HK-2 (cell line): ENCODE measurements around the gene TGFA.
"Not testable (repeated sequence)": the region's sequence is repeated elsewhere in the genome, so short reads cannot be mapped to it uniquely, and the experiment has no call there.

ENCODE experiments used
- DNase-seq: peaks from one replicate; pipeline ENCODE4 v3.0.0-alpha.2; 2018; ENCODE audit not compliant: unreplicated experiment

TGFA gene

GRCh38 chr2:70498054-70498453 lies 55.6 kb downstream of the TGFA start:
- DNase-seq = no peak

- DNase-seq = no peak
These were observed 56.8 kb downstream of the TGFA start for GRCh38 chr2:70496819-70497218.

DNA sequence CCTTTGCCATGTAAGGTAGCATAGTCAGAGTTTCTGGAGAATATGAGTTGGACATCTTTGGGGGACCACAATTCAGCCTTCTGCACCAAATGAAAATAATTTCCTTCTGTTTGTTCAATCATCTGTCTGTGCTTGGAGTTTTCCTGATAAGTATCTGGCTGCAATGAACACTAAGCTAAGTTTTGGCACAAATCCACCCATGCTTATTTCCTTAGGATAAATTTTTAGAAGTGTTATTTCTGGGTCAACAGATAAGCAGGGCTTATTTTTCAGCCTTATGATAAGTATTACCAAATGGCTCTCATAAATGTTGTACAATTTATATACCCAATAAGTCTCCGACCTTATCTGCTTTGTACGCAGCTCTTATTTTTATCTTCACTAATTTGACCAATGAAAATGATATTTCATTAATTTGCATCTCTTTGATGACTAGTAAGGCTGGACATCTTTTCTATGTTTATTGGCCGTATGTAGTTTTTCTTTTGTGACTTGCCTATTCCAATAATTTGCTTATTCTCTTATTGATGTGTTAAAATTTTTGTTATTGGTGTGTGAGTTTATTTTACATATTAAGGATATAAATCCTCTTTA lies 59.2 kb downstream of the TGFA start:
- no peak for DNase-seq

DNA sequence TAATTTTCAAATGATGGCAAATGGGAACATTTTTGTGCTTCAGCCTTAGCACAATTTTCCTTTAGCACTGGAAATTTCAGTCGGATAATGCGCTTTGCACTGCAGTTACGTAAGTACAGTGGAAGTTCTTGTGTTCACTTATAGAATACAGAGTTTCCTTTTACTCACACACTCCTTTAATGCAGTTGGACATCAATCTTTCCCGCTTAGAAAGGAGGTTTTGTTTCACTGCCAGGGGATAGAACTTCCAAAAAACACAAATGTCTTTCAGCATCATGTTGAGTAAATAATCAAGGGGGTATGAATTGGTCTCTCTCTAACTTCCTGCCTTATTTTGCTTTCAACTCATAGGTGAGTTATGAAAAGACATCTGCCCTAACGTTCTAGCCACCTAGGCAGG lies 63.2 kb downstream of the TGFA start:
- no peak for DNase-seq

DNA sequence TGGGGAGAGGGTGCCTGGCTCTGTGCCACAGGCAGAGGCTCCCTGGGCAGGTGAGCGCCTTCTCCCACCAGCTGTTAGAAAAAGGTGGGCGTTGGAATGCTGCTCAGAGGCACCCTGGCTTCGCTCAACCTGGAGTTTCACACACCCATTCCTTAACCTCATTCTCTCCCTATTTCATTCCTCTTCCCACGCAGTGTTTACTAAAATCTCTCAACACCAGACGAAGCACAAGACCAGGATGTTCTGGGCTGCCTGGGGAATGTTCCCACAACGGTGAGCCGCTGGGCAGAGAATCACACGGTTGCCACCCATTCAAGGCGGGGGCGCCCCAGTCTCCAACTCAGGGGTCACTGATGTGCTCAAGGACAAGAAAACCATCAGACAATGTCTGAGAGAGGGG lies 64.5 kb downstream of the TGFA start:
- no peak for DNase-seq

DNA sequence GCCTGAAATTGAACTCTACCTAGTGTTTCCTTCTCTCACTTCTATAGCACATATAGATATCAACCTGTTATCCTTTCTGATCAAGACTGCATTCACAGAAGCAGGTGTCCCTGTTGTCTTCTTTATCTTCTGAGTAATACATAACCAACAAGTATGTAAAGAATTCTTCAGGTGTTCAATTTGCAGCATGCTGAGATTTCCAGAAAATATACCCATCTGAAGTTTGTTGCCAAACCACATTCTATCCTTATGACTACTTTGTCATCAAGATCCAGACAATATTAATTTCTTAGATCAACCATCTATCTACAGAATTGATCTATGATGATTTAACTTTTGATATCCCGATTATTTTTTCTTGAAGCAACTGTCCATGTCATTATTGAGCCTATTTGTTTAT lies 69.5 kb downstream of the TGFA start:
- DNase-seq = no peak

GRCh38 chr2:70482401-70482800 lies 71.2 kb downstream of the TGFA start:
- no peak for DNase-seq

GRCh38 chr2:70480468-70480867 lies 73.2 kb downstream of the TGFA start:
- DNase-seq = no peak

DNA sequence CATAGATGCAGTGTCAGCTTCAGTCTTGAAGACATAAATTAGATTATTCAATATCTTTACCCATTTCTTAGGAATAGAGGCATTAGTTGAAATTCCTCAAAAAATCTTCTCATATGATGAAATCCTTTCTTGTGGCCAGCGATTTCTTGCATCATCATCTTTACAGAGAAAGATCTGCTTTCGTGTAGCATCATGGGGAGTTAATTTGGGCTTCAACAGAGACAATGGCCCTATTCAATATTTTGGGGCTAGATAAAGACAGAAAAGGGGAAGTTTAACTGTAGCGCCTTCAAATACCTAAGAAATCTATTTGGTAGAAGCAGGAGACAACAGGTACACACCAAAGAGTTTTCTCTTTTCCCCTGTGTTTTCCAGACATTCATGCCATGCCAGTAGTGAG lies 73.8 kb downstream of the TGFA start:
- DNase-seq = no peak

DNA sequence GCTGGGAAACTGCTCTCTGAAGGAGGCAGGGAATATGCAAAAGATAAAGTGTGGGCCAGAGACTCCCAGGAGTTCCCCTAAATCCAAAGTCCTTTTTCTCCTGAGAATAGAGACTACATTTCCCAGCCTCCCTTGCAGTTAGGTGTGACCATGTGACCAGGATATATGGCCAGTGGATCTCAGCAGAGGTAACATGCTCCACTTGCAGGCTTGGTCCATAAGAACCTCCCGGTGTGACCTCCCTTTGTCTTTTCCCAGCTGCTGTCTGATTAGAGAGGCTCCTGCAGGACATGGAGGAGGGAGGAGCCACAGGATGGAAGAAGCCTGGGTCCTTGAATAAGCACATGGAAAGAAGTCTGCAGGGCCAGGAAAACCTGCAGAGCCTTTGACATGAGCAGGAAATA lies 76.2 kb downstream of the TGFA start:
- no peak for DNase-seq

- no peak for DNase-seq
These were observed 78.4 kb downstream of the TGFA start for GRCh38 chr2:70475266-70475665.

- DNase-seq = no peak
These were observed 79.3 kb downstream of the TGFA start for GRCh38 chr2:70474256-70474848.

DNA sequence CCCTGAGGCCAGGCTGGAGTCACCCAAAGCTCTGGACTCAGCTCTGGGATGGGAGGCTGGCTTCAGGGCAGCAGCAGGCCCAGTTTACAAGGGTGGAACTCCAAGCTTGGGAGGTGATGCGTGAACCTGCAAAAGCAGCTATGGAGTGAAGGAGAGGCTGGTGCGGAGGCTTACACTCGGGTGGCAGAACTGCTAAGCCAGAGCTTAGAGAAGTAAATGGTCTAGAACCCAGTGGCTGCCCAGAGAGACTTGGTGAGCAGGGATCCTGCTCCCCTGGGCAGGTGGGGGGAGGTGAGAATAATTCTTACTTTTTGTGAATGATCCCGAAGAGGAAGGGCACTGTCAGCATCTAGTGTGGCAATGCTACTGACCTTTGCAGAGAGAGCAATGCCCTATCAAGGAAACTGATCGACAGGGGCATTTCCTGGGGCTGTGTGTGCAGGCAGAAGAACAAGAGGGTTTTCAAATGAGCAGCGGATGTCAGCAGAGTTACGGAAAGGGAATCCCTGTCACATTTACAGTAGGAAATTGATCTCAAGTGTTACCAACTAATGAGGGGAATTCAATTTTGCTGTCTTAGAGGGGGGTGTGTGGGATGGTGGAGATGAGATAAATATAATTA lies 80.4 kb downstream of the TGFA start:
- DNase-seq = no peak

GRCh38 chr2:70472221-70472890 lies 81.3 kb downstream of the TGFA start:
- DNase-seq = no peak

DNA sequence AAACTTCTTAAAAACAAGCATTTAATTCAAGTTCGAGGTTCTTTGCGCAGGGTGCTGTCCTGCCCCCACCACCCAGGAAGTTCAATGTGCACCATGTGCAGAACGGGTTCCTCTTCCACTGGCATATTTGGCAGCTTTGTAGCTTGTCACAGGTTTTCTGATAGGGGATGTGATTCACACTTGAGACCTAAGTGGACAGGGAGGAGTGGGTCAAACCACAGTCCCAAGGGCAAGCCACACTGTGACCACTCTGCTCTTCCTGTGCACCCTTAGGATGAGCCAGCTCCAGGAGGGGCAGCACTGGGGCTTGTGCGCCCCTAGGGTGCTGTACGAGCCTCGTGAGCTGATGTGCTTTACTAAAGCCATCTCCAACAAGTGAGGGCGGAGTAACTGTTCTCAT lies 82.5 kb downstream of the TGFA start:
- peak; percentile 16 for DNase-seq

- no peak for DNase-seq
These were observed 83.7 kb downstream of the TGFA start for GRCh38 chr2:70469961-70470360.

DNA sequence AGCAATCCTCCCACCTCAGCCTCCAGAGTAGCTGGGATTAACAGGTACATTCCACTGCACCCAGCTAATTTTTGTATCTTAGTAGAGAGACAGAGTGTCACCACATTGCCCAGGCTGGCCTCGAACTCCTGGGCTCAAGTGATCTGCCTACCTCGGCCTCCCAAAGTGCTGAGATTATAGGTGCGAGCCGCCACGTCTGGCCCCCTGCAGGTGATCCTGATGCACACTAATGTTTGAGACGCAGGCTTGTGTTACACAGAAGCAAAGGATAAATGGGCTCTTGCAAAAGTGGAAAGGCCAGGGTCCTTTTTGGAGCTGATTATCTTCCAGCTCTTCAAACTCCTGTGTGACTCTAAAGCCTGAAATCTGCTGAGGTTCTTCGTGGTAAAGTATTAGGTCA lies 84.2 kb downstream of the TGFA start:
- DNase-seq = no peak

DNA sequence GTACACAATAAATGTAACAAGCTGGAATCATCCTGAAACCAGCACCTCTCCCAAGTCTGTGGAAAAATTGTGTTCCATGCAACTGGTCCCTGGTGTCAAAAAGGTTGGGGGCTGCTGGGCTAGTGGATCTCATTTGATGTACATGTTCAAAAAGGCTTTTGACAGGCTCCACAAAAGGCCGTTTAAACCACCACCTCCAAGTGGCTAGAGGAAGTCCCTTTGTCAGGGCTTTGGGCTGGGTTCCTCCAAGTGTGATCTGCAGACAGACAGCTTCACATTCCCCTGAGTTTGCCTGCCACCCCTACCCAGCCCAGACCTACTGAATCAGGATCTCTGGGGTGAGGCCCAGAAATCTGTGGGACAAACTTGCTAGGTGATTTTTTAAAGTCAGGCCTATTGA lies 84.7 kb downstream of the TGFA start:
- no peak for DNase-seq

DNA sequence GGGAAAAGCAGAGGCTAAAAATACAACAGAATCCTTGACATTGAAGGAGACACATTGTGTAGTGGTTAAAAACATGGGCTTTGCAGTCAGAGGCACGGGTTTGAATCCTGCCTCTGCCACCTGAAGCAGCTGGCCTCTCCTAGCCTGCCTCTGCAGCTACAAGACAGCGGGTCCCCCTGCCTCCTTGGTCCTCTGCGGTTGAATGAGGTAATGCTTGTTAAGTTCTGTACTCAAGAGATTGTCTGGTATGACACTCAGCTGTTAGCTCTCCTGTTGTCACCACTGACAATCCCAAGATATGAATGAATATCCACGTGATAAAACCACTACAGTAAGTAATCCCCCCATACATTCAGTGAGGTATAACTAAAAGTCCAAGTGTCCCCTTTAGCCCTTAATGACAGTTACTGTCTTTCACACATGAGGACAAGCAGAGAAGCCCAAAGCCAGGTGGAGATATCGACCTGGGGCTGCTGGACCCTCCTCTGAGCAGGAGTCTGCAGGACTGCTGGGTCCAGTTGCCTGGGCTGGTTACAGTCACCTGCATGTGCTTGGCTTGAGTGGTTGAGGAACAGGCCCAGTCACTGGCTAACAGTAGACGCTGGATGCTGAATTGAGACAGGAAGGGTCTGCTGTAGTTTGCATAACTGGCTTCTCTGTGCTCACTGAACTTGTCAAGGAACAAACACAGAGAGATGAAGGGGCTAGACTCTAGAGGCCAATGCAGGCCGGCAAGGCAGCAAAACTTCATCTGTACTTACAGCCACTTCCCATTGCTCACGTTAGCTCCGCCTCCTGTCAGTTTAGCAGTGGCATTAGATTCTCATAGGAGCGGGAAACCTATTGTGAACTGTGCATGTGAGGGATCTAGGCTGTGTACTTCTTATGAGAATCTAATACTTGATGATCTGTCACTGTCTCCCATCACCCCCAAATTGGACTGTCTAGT lies 85.5 kb downstream of the TGFA start:
- no peak for DNase-seq

DNA sequence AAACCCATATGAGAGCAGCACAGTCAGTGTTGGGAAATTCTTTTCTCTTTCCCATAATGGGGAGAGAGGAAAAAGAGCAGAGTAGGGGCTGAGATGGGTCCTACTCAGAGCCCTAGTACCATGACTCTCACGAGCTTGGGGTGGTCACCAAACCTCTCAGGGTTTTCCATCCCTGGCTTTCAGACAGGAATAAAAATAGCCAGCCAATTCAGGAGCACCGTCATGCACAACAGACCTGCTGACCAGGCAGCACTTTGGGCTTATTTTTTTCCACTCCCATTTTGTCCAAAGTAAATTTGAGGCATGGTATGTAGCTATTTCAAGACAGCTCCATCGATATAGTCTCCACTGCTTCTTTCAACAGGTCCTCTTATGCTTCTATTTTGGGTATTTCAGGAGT lies 86.4 kb downstream of the TGFA start:
- no peak for DNase-seq

DNA sequence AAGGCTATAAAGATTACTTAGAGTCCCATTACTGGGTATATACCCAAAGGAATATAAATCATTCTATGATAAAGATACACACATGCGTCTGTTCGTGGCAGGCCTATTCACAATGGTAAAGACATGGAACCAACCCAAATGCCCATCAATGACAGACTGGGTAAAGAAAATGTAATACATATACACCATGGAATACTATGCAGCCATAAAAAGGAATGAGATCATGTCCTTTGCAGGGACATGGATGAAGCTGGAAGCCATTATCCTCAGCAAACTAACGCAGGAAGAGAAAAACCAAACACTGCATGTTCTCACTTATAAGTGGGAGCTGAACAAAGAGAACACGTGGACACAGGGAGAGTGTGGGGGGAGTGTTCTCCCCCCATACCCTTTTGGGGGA lies 87.0 kb downstream of the TGFA start:
- DNase-seq = not testable (repeated sequence)

DNA sequence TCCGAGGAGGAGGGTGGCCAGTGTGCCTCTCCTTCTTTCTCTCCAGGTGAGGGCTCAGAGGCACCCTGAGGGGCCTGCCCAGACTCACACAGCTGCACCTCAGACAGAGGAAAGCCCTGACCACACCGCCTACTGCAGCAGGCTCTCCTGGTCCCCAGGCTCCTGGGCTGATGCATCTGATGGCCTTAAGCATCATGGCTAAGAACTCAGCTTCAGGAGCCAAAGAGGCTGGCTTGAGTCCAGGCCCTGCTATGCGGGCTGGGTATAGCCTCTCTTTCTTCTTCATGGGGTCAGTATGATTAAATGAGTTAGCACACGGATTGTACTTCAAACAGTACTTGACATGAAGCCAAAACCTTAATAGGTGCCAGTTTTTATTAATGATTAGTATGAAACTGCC lies 89.6 kb downstream of the TGFA start:
- DNase-seq = no peak
